GM18498 (cell line): ENCODE data around the gene NDUFAF7.
A peak's percentile ranks its signal among the peaks of the same experiment; 100 is the strongest.
"Not testable (repeated sequence)": the region's sequence is repeated elsewhere in the genome, so short reads cannot be mapped to it uniquely, and the experiment has no call there.

ENCODE experiments used
- ATAC-seq: cut with Tn5 transposase; IDR thresholded peaks from one replicate; pipeline ENCODE4 v1.9.1; 2021; ENCODE audit warnings: mild to moderate bottlenecking, moderate library complexity; ENCODE audit not compliant: unreplicated experiment

The NDUFAF7 gene

GRCh38 chr2:37231241-37232130 lies at the start of gene NDUFAF7, which contains the start of gene CEBPZ:
Gene NDUFAF7 (plus strand): TSS chr2:37231658. CDS start chr2:37231706, 48 bp downstream.
Gene CEBPZ (minus strand): TSS chr2:37231596. CDS start chr2:37231567, 29 bp downstream.
- ATAC-seq: peak; percentile 97

- ATAC-seq: no peak
These were observed 49.5 kb upstream of the NDUFAF7 start for GRCh38 chr2:37181726-37182684.

GRCh38 chr2:37188570-37188969 lies 42.9 kb upstream of the NDUFAF7 start, which contains the start of gene SULT6B1:
Gene SULT6B1 (minus strand): TSS chr2:37188670. CDS start chr2:37188640, 30 bp downstream.
- no peak for ATAC-seq

- no peak for ATAC-seq
These were observed 41.9 kb upstream of the NDUFAF7 start for GRCh38 chr2:37189452-37190153.

- ATAC-seq: no peak
These were observed 41.2 kb upstream of the NDUFAF7 start for GRCh38 chr2:37190290-37190689.

GRCh38 chr2:37191253-37191652 lies 40.2 kb upstream of the NDUFAF7 start:
- ATAC-seq: no peak

GRCh38 chr2:37191747-37192146 lies 39.7 kb upstream of the NDUFAF7 start:
- ATAC-seq: no peak

- ATAC-seq: no peak
These were observed 38.9 kb upstream of the NDUFAF7 start for GRCh38 chr2:37192551-37192950.

GRCh38 chr2:37195862-37196319 lies 35.6 kb upstream of the NDUFAF7 start:
- not testable (repeated sequence) for ATAC-seq

- peak; percentile 76 for ATAC-seq
These were observed 34.9 kb upstream of the NDUFAF7 start, which contains the start of gene CEBPZOS for GRCh38 chr2:37196320-37197195. Gene CEBPZOS (plus strand): TSS chr2:37196496. CDS start chr2:37199705, 3,209 bp downstream.

- ATAC-seq: no peak
These were observed 32.8 kb upstream of the NDUFAF7 start for GRCh38 chr2:37198681-37199065.

- no peak for ATAC-seq
These were observed 30.2 kb upstream of the NDUFAF7 start for GRCh38 chr2:37201208-37201607.

- no peak for ATAC-seq
These were observed 29.7 kb upstream of the NDUFAF7 start for GRCh38 chr2:37201766-37202165.

GRCh38 chr2:37203708-37204107 lies 27.8 kb upstream of the NDUFAF7 start:
- ATAC-seq: no peak

GRCh38 chr2:37205071-37205661 lies 26.3 kb upstream of the NDUFAF7 start:
- not testable (repeated sequence) for ATAC-seq

GRCh38 chr2:37205689-37206341 lies 25.6 kb upstream of the NDUFAF7 start:
- ATAC-seq: no peak

- ATAC-seq: not testable (repeated sequence)
These were observed 24.7 kb upstream of the NDUFAF7 start for GRCh38 chr2:37206760-37207159.

GRCh38 chr2:37211212-37211611 lies 20.2 kb upstream of the NDUFAF7 start:
- ATAC-seq: no peak
